Adrenal gland (tissue), 5 donors: ENCODE data around the gene STAMBPL1.

Experiments used
- POLR2A ChIP-seq, 2 donors: fragments of 450-650 bp; IDR thresholded peaks; one replicate each; pipeline ENCODE4 v1.6.1; 2017; ENCODE audit warnings: antibody characterized with exemption in 2 of 2, mild to moderate bottlenecking in 2 of 2, moderate library complexity in 1 of 2
- TF ChIP-seq, protein P1 (sequence below), 6 experiments: fragments of 450-650 bp in 4 of 6; fragments of 200-600 bp in 2 of 6; sonication (generic) in 1 of 6; IDR thresholded peaks; 1 replicate in 5 of 6; 2 replicates in 1 of 6; pipeline versions ENCODE4 v1.5.1 to v1.8.0; 2016 to 2021; ENCODE audit warnings: antibody characterized with exemption in 6 of 6, mild to moderate bottlenecking in 2 of 6, moderate library complexity in 1 of 6
- donor health status: DM: no; HTN: no; CAD: no.

GRCh38 chr10:88923520-88923919 is 43.5 kb downstream of the STAMBPL1 start:
- TF ChIP-seq POLR2A (IDR thresholded peaks at IDR 0.05), result no peak
- TF ChIP-seq, protein P1, sequence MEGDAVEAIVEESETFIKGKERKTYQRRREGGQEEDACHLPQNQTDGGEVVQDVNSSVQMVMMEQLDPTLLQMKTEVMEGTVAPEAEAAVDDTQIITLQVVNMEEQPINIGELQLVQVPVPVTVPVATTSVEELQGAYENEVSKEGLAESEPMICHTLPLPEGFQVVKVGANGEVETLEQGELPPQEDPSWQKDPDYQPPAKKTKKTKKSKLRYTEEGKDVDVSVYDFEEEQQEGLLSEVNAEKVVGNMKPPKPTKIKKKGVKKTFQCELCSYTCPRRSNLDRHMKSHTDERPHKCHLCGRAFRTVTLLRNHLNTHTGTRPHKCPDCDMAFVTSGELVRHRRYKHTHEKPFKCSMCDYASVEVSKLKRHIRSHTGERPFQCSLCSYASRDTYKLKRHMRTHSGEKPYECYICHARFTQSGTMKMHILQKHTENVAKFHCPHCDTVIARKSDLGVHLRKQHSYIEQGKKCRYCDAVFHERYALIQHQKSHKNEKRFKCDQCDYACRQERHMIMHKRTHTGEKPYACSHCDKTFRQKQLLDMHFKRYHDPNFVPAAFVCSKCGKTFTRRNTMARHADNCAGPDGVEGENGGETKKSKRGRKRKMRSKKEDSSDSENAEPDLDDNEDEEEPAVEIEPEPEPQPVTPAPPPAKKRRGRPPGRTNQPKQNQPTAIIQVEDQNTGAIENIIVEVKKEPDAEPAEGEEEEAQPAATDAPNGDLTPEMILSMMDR (IDR thresholded peaks at IDR 0.05), result no peak
